GM23248 (cell line): Measurements from ENCODE around the gene KRT33B.

Experiments used
- EZH2 ChIP-seq: fragments of 200-600 bp; sonication (generic); IDR thresholded peaks from 2 replicates; pipeline ENCODE4 v1.6.1; 2018; ENCODE audit warnings: antibody characterized with exemption, mild to moderate bottlenecking; ENCODE audit not compliant: insufficient read depth, poor library complexity, severe bottlenecking
- EZH2phosphoT487 ChIP-seq: fragments of 200-600 bp; sonication (generic); IDR thresholded peaks from 2 replicates; pipeline ENCODE4 v1.6.1; 2018; ENCODE audit warnings: antibody characterized with exemption, moderate library complexity, mild to moderate bottlenecking, low read depth; ENCODE audit not compliant: insufficient read depth

DNA sequence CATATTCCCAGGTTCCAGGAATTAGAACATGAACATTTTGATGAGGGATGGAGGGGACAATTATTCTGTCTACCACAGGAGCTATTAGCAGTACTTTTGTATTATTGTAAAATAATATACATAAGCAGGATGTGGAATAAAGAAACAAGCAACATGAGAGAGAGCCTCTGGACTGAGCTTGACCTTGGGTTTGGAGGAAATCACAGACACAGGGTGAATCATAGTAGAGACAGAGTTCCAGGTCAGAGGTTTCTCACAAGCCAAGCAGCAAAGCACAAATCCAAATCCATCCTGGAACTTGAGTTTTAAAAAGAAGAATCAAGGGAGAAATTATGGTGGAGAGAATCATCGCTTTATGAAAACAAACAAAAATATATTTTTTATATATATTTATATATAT, 22.7 kb upstream of the KRT33B start:
- TF ChIP-seq EZH2phosphoT487 = no peak
- TF ChIP-seq EZH2 = no peak
